Measurements from ENCODE around the gene CHCHD2.
"Not testable (repeated sequence)": the region's sequence is repeated elsewhere in the genome, so short reads cannot be mapped to it uniquely, and the experiment has no call there.

Gene CHCHD2

DNA sequence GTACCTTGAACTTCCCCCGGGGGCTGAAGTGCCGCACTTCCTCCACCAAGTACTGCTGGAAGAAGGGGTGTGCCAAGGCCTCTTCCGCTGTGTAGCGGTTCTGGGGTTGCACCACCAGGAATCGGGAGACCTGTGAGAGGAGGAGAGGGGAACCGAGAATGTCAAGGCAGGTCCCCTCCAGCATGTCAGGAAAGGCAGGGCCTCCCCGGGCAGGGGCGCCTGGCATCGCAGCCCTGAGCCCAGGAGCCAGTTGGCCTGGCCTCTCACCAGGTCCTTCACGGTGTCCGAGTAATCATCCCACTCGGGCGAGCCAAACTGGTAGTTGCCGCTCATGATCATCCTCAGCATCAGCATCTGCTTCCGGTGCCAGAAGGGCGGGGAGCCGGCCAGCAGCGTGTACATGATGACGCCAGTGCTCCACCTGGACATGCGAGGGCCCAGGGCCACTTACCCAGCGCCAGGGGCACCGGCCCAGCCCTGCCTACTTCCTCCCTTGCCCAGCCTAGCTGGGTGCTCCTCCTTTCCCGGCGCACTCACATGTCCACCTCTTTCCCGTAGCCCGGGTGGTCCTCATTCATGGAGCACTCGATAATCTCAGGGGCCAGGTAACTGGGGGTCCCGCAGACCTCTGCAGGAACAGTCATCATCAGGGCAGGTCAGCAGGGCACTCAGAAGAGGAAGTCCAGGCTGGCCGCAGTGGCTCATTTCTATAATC is 24.5 kb downstream of the CHCHD2 start:
- DNase-seq: no peak

- DNase-seq: not testable (repeated sequence)
Measured at GRCh38 chr7:56080726-56081435, 25.4 kb downstream of the CHCHD2 start.

DNA sequence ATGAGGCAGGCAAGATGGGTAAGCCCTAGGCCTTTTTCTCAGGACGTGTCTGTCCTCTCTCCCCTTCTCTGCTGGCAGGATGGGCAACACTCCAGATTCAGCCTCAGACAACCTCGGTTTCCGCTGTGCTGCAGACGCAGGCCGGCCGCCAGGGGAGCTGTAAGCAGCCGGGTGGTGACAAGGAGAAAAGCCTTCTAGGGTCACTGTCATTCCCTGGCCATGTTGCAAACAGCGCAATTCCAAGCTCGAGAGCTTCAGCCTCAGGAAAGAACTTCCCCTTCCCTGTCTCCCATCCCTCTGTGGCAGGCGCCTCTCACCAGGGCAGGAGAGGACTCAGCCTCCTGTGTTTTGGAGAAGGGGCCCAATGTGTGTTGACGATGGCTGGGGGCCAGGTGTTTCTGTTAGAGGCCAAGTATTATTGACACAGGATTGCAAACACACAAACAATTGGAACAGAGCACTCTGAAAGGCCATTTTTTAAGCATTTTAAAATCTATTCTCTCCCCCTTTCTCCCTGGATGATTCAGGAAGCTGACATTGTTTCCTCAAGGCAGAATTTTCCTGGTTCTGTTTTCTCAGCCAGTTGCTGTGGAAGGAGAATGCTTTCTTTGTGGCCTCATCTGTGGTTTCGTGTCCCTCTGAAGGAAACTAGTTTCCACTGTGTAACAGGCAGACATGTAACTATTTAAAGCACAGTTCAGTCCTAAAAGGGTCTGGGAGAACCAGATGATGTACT is 26.7 kb downstream of the CHCHD2 start:
- DNase-seq: peak; percentile 92 to 96

GRCh38 chr7:56078196-56078595 is 28.1 kb downstream of the CHCHD2 start:
- DNase-seq: no peak

- no peak for DNase-seq
Measured at GRCh38 chr7:56077681-56078080, 28.6 kb downstream of the CHCHD2 start.

DNA sequence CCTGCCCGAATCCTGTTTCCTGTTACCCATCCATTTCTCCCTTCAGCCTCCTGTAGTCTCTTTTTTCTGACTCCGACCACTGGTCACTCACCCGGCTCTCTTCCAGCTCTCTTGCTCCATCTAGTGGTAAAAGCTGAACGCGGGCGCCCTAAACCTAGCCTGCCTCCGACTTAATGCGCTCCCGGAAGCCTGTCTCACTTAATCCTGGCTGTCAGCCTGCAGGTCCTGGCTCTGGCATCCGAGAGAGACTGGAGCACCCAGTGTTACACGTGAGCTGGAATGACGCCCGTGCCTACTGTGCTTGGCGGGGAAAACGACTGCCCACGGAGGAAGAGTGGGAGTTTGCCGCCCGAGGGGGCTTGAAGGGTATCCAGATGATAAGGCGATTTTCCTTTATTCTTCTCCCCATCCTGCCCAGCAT is 31.9 kb downstream of the CHCHD2 start:
- DNase-seq: peak; percentile 79 to 86

DNA sequence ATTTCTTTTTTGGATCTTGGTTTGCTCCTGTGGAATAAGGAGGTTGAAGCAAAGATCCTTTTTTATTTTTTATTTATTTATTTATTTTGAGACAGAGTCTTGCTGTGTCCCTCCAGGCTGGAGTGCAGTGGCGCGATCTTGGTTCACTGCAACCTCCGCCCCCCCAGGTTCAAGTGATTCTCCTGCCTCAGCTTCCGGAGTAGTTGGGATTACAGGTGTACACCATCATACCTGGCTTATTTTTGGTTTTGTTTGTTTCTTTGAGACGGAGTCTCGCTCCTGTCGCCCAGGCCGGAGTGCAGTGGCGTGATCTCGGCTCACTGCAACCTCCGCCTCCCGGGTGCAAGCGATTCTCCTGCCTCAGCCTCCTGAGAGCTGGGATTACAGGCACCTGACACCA is 39.9 kb downstream of the CHCHD2 start:
- DNase-seq: not testable (repeated sequence)

- DNase-seq: peak; percentile 91 to 92
Measured at GRCh38 chr7:56063882-56064625, 42.2 kb downstream of the CHCHD2 start, which contains the start of gene SUMF2. Gene SUMF2 (plus strand): TSS chr7:56064286. CDS start chr7:56064312, 26 bp downstream.

DNA sequence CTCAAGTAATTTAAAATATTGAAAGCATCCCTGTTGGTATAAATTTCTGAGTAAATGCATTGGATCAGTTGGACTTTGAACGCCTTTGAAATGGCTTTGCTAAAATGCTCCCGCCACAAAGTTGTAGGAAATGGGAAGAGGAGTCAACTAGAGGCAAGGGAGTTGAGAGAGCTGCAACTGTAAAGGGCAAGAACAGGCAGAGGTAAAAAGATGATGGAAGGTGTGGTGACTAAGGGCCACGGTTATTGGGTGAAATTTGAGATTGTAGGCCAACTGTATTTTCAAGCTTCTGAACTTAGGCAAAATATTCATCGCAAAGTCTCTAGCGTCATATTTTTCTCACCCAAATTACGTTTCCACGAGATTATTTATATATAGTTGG is 42.8 kb downstream of the CHCHD2 start:
- DNase-seq: no peak

GRCh38 chr7:56062382-56062781 is 43.9 kb downstream of the CHCHD2 start:
- DNase-seq: no peak

GRCh38 chr7:56053993-56054392 is 52.3 kb downstream of the CHCHD2 start:
- no peak for DNase-seq

DNA sequence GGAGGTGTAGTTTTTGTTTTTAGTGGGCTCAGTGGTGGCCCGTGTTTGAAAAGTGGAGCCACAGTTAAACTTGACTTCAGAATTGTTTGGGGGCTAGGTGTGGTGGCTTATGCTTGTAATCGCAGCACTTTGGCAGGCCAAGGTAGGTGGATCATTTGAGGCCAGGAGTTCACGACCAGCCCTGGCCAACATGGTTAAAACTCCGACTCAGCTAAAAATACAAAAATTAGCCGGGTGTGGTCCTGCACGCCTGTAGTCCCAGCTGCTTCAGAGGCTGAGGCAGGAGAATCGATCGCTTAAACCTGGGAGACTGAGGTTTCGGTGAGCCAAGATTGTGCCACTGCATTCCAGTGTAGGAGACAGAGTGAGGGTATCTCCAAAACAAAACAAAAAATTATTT is 52.9 kb downstream of the CHCHD2 start:
- DNase-seq: no peak
